Measurements from ENCODE around the gene TGFBR1. TPM values are rescaled to one million over a fixed set of nuclear protein-coding genes. Genes with fewer than 3 reads are reported as not detected.

Gene TGFBR1
- polyA plus RNA-seq, 1 of the 3 experiments (the other 2 are of a cell fraction): 15.3 TPM

GRCh38 chr9:99056186-99056585 is 48.7 kb upstream of the TGFBR1 start:
- Histone ChIP-seq H3K36me3 (replicated peaks in 1 of 2; ENCODE audit: control insufficient read depth in 1 of 2, insufficient read depth in 2 of 2, low read length in 1 of 2) (no peaks in the 10 kb centered on the region), H3K79me2 (ENCODE audit: insufficient read depth) (no peaks in the 10 kb centered on the region), H3K9me3 (no peaks in the 10 kb centered on the region), H3K27me3 (ENCODE audit: insufficient read depth) (no peaks in the 10 kb centered on the region), H2AFZ (ENCODE audit: low read depth) (no peak overlapping the region), H3F3A (replicated peaks; ENCODE audit: insufficient read depth) (no peaks in the 10 kb centered on the region), H3K4me1 (ENCODE audit: control insufficient read depth in 1 of 2, insufficient read depth in 2 of 2, low read depth in 1 of 2, low read length in 1 of 2) (0 out of 4 replicates have a peak, but pooled peaks cover 0 to 4% of the 10 kb centered on the region in 2 experiments), H3K27ac (ENCODE audit: low read depth in 2 of 2, low read length in 1 of 2) (0 out of 4 replicates have a peak overlapping the region, but pooled peaks of 1 of the 2 experiments have one; percentile 32), H3K4me3 (ENCODE audit: low read depth in 2 of 2, low read length in 1 of 2) (no peak overlapping the region), H3K9me2 (no peaks in the 10 kb centered on the region), H4K20me1 (ENCODE audit: insufficient read depth) (no peaks in the 10 kb centered on the region), H3K4me2 (no peak overlapping the region), H3K9ac (no peak overlapping the region)
- 68% methylated on average over 6 of the region's 6 CpGs for WGBS (ENCODE audit: low lambda C conversion rate)
- ChIA-PET CTCF (no interaction called here), POLR2A (no interaction called here)
- no peak for DNase-seq
- TF ChIP-seq GATA2 (CRISPR knock-in tag; IDR thresholded peaks at IDR 0.05): no peak

- Histone ChIP-seq H4K20me1 (ENCODE audit: insufficient read depth) (no peaks in the 10 kb centered on the region), H3K9me2 (no peaks in the 10 kb centered on the region), H2AFZ (ENCODE audit: low read depth) (no peak overlapping the region), H3K4me2 (no peak overlapping the region), H3K9ac (no peak overlapping the region), H3K27ac (ENCODE audit: low read depth in 2 of 2, low read length in 1 of 2) (peak overlapping the region in 1 of 2 experiments; percentile 32; a peak in 2 of 4 replicates), H3K4me1 (ENCODE audit: control insufficient read depth in 1 of 2, insufficient read depth in 2 of 2, low read depth in 1 of 2, low read length in 1 of 2) (0 out of 4 replicates have a peak, but pooled peaks cover 0 to 4% of the 10 kb centered on the region in 2 experiments), H3K9me3 (no peaks in the 10 kb centered on the region), H3K27me3 (ENCODE audit: insufficient read depth) (no peaks in the 10 kb centered on the region), H3F3A (replicated peaks; ENCODE audit: insufficient read depth) (no peaks in the 10 kb centered on the region), H3K79me2 (ENCODE audit: insufficient read depth) (no peaks in the 10 kb centered on the region), H3K4me3 (ENCODE audit: low read depth in 2 of 2, low read length in 1 of 2) (no peak overlapping the region), H3K36me3 (replicated peaks in 1 of 2; ENCODE audit: control insufficient read depth in 1 of 2, insufficient read depth in 2 of 2, low read length in 1 of 2) (no peaks in the 10 kb centered on the region)
- 57% methylated on average over 5 of the region's 5 CpGs for WGBS (ENCODE audit: low lambda C conversion rate)
- ChIA-PET CTCF (no interaction called here), POLR2A (no interaction called here)
- TF ChIP-seq SIN3A (IDR thresholded peaks at IDR 0.05; ENCODE audit: borderline replicate concordance, low read depth, low read length) (no peak), NRF1 (IDR thresholded peaks at IDR 0.05; ENCODE audit: low read depth, low read length) (no peak), FOXM1 (IDR thresholded peaks at IDR 0.05; ENCODE audit: low read depth) (no peak), JUND (IDR thresholded peaks at IDR 0.05) (no peak), FOSL2 (IDR thresholded peaks at IDR 0.05; ENCODE audit: borderline replicate concordance, low read depth) (no peak)
- no peak for DNase-seq
These were observed 47.8 kb upstream of the TGFBR1 start for GRCh38 chr9:99056886-99057664.

GRCh38 chr9:99057665-99058625 is 47.0 kb upstream of the TGFBR1 start:
- Histone ChIP-seq H3K9me3 (no peaks in the 10 kb centered on the region), H3K36me3 (replicated peaks in 1 of 2; ENCODE audit: control insufficient read depth in 1 of 2, insufficient read depth in 2 of 2, low read length in 1 of 2) (no peaks in the 10 kb centered on the region), H4K20me1 (ENCODE audit: insufficient read depth) (no peaks in the 10 kb centered on the region), H3K9me2 (no peaks in the 10 kb centered on the region), H3K27me3 (ENCODE audit: insufficient read depth) (no peaks in the 10 kb centered on the region), H3K9ac (no peak overlapping the region), H3F3A (replicated peaks; ENCODE audit: insufficient read depth) (no peaks in the 10 kb centered on the region), H2AFZ (ENCODE audit: low read depth) (no peak overlapping the region), H3K79me2 (ENCODE audit: insufficient read depth) (no peaks in the 10 kb centered on the region), H3K4me2 (no peak overlapping the region), H3K27ac (ENCODE audit: low read depth in 2 of 2, low read length in 1 of 2) (peak overlapping the region in 1 of 2 experiments; percentile 32; a peak in 2 of 4 replicates), H3K4me1 (ENCODE audit: control insufficient read depth in 1 of 2, insufficient read depth in 2 of 2, low read depth in 1 of 2, low read length in 1 of 2) (0 out of 4 replicates have a peak, but pooled peaks cover 0 to 4% of the 10 kb centered on the region in 2 experiments), H3K4me3 (ENCODE audit: low read depth in 2 of 2, low read length in 1 of 2) (no peak overlapping the region)
- DNase-seq: no peak
- ChIA-PET POLR2A (no interaction called here), CTCF (interaction anchor here (0.6 kb wide), 1 partner anchor 12 kb away, joined by 3 read pairs; no protein-coding TSS in a partner anchor)
- WGBS (ENCODE audit: low lambda C conversion rate): 70% methylated on average over 7 of the region's 7 CpGs
- TF ChIP-seq MXI1 (IDR thresholded peaks at IDR 0.05; ENCODE audit: low read depth, low read length): no peak
- no peak for TF ChIP-seq RXRA (IDR thresholded peaks at IDR 0.05; ENCODE audit: borderline replicate concordance, low read depth)
- TF ChIP-seq SMC3 (IDR thresholded peaks at IDR 0.05; ENCODE audit: low read depth, low read length): no peak
- no peak for TF ChIP-seq GABPA (IDR thresholded peaks at IDR 0.05; ENCODE audit: low read depth)
- no peak for TF ChIP-seq NFIC (IDR thresholded peaks at IDR 0.05; ENCODE audit: borderline replicate concordance)
- no peak for TF ChIP-seq EZH2phosphoT487 (IDR thresholded peaks at IDR 0.05; ENCODE audit: borderline replicate concordance, low read depth)
- no peak for TF ChIP-seq USF1 (IDR thresholded peaks at IDR 0.05; ENCODE audit: borderline replicate concordance, low read depth)
- TF ChIP-seq FOXM1 (IDR thresholded peaks at IDR 0.05; ENCODE audit: low read depth): no peak
- no peak for TF ChIP-seq RCOR1 (IDR thresholded peaks at IDR 0.05; ENCODE audit: low read length)
- no peak for TF ChIP-seq RAD21 (IDR thresholded peaks at IDR 0.05; ENCODE audit: low read length)
- TF ChIP-seq, protein P1, sequence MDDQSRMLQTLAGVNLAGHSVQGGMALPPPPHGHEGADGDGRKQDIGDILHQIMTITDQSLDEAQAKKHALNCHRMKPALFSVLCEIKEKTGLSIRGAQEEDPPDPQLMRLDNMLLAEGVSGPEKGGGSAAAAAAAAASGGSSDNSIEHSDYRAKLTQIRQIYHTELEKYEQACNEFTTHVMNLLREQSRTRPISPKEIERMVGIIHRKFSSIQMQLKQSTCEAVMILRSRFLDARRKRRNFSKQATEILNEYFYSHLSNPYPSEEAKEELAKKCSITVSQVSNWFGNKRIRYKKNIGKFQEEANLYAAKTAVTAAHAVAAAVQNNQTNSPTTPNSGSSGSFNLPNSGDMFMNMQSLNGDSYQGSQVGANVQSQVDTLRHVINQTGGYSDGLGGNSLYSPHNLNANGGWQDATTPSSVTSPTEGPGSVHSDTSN (IDR thresholded peaks at IDR 0.05): no peak
- no peak for TF ChIP-seq GATA2 (CRISPR knock-in tag; IDR thresholded peaks at IDR 0.05)
- no peak for TF ChIP-seq NRF1 (IDR thresholded peaks at IDR 0.05; ENCODE audit: low read depth, low read length)
